WTC11 (cell line): ENCODE data around the gene TMEM198. TPM values are rescaled to one million over a fixed set of nuclear protein-coding genes. Genes with fewer than 3 reads are reported as not detected.

ENCODE experiments used
- ATAC-seq: fragments of 200-7000 bp; cut with Tn5 transposase; 2 replicates; pipeline ENCODE4 v1.10.0; 2021; ENCODE audit warnings: mild to moderate bottlenecking, moderate library complexity
- CTCF ChIA-PET: fragments of 300-600 bp; sonication (Branson Sonifier 250); formaldehyde crosslinking; loops from one replicate; lab custom pipeline; 2021; ENCODE audit warnings: antibody characterized with exemption; lab: Charles Lee
- POLR2A ChIA-PET: fragments of 350-600 bp; sonication (Branson Sonifier 250); formaldehyde crosslinking; loops from one replicate; lab custom pipeline; 2021; ENCODE audit warnings: antibody characterized with exemption; lab: Charles Lee
- DNase-seq: peaks from one replicate; pipeline ENCODE4 v3.0.0; 2021; ENCODE audit warnings: low spot score
- H3K27ac Mint-ChIP-seq: 2 replicates; pipeline ENCODE4 v1.8.0; 2021; ENCODE audit warnings: mixed read lengths
- H3K27me3 Mint-ChIP-seq: 2 replicates; pipeline ENCODE4 v1.8.0; 2021; ENCODE audit warnings: low read depth, mild to moderate bottlenecking, moderate library complexity, mixed read lengths
- H3K36me3 Mint-ChIP-seq: 2 replicates; pipeline ENCODE4 v1.8.0; 2021; ENCODE audit warnings: mixed read lengths
- H3K4me1 Mint-ChIP-seq: 2 replicates; pipeline ENCODE4 v1.8.0; 2022; ENCODE audit warnings: mixed read lengths
- H3K4me3 Mint-ChIP-seq: 2 replicates; pipeline ENCODE4 v1.8.0; 2021; ENCODE audit warnings: mild to moderate bottlenecking, moderate library complexity, mixed read lengths
- H3K9me3 Mint-ChIP-seq: 2 replicates; pipeline ENCODE4 v1.8.0; 2021; ENCODE audit warnings: mixed read lengths
- ATF1 ChIP-seq: sonication (generic); formaldehyde crosslinking; IDR thresholded peaks from 2 replicates; pipeline ENCODE4 v1.8.1; 2023; ENCODE audit warnings: mild to moderate bottlenecking, moderate library complexity, missing genetic modification reagents
- EMX1 ChIP-seq: fragments of 250-450 bp; sonication (Bioruptor Pico); IDR thresholded peaks from 2 replicates; pipeline ENCODE4 v1.8.0; 2021; ENCODE audit warnings: mild to moderate bottlenecking
- GABPB1 ChIP-seq: sonication (generic); formaldehyde crosslinking; IDR thresholded peaks from 2 replicates; pipeline ENCODE4 v1.8.1; 2023; ENCODE audit warnings: mild to moderate bottlenecking, missing genetic modification reagents
- GRHL2 ChIP-seq: fragments of 250-450 bp; sonication (Bioruptor Pico); IDR thresholded peaks from 2 replicates; pipeline ENCODE4 v1.8.0; 2022; ENCODE audit warnings: mild to moderate bottlenecking, moderate library complexity; ENCODE audit not compliant: insufficient replicate concordance, severe bottlenecking
- MYBL2 ChIP-seq: sonication (generic); formaldehyde crosslinking; IDR thresholded peaks from 2 replicates; pipeline ENCODE4 v1.8.1; 2023; ENCODE audit warnings: mild to moderate bottlenecking, moderate library complexity, missing genetic modification reagents
- NFATC4 ChIP-seq: fragments of 250-450 bp; sonication (Bioruptor Pico); IDR thresholded peaks from 2 replicates; pipeline ENCODE4 v1.9.0; 2021; ENCODE audit warnings: mild to moderate bottlenecking
- TEAD1 ChIP-seq: sonication (generic); formaldehyde crosslinking; IDR thresholded peaks from 2 replicates; pipeline ENCODE4 v1.8.0; 2022; ENCODE audit warnings: mild to moderate bottlenecking, missing genetic modification reagents
- TP53 ChIP-seq: sonication (generic); formaldehyde crosslinking; IDR thresholded peaks from 2 replicates; pipeline ENCODE4 v1.8.1; 2023; ENCODE audit warnings: mild to moderate bottlenecking, missing genetic modification reagents
- ZNF416 ChIP-seq: fragments of 250-450 bp; sonication (Bioruptor Pico); IDR thresholded peaks from 2 replicates; pipeline ENCODE4 v1.9.0; 2021; ENCODE audit warnings: mild to moderate bottlenecking, inconsistent platforms
- total RNA-seq: library from RNA; stranded (reverse); gene quantifications from 3 replicates; pipeline ENCODE4 v1.2.3, GENCODE V29; 2021
- TF ChIP-seq, protein P1 (sequence below): sonication (generic); formaldehyde crosslinking; IDR thresholded peaks from 2 replicates; pipeline ENCODE4 v1.8.0; 2022; ENCODE audit warnings: missing genetic modification reagents
- TF ChIP-seq, protein P2 (sequence below): sonication (generic); formaldehyde crosslinking; IDR thresholded peaks from 2 replicates; pipeline ENCODE4 v1.8.1; 2023; ENCODE audit warnings: mild to moderate bottlenecking, moderate library complexity, missing genetic modification reagents
- TF ChIP-seq, protein P3 (sequence below): sonication (generic); formaldehyde crosslinking; IDR thresholded peaks from 2 replicates; pipeline ENCODE4 v1.8.1; 2022; ENCODE audit warnings: mild to moderate bottlenecking, moderate library complexity, missing genetic modification reagents
- TF ChIP-seq, protein P4 (sequence below): sonication (generic); formaldehyde crosslinking; IDR thresholded peaks from 2 replicates; pipeline ENCODE4 v1.8.0; 2023; ENCODE audit warnings: missing genetic modification reagents, mild to moderate bottlenecking, borderline replicate concordance
- TF ChIP-seq, protein P5 (sequence below): sonication (generic); formaldehyde crosslinking; IDR thresholded peaks from 2 replicates; pipeline ENCODE4 v1.8.1; 2023; ENCODE audit warnings: mild to moderate bottlenecking, missing genetic modification reagents, moderate library complexity

TMEM198 gene
- total RNA-seq, 1 experiment from 2014 or later = 7.1 TPM

DNA sequence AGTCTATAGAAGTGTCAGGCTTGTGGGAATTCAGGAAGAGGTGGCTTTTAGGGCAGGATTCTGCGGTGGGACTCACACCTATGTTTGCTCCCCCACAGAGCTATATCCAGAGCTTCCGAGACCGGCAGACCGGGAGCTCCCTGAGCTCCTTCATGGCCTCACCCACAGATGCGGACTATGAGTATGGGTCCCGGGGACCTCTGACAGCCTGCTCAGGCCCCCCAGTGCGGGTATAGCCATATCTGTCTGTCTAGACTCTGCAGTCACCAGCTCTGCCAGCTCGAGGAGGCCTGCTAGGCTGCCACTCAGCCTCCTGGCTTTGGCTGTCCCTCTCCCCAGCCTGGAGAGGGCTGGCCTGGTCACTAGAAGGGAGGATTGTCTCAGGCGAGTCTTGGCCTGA, 5.8 kb downstream of the TMEM198 start:
- Mint-ChIP-seq H3K9me3 (no peaks in the 10 kb centered on the region), H3K27me3 (peaks cover 53% of the 10 kb centered on the region), H3K36me3 (peaks cover 11% of the 10 kb centered on the region), H3K27ac (no peak overlapping the region), H3K4me3 (no peak overlapping the region), H3K4me1 (peaks cover 14% of the 10 kb centered on the region)
- DNase-seq (no peak), ATAC-seq (no peak)
- ChIA-PET POLR2A (no interaction called here), CTCF (interaction anchor here (0.5 to 2.8 kb wide), 3 partner anchors 10 to 64 kb away, joined by 3 to 21 read pairs (median 4); no protein-coding TSS in a partner anchor)
- TF ChIP-seq ATF1 (CRISPR knock-in tag) = no peak
- TF ChIP-seq, protein P1, sequence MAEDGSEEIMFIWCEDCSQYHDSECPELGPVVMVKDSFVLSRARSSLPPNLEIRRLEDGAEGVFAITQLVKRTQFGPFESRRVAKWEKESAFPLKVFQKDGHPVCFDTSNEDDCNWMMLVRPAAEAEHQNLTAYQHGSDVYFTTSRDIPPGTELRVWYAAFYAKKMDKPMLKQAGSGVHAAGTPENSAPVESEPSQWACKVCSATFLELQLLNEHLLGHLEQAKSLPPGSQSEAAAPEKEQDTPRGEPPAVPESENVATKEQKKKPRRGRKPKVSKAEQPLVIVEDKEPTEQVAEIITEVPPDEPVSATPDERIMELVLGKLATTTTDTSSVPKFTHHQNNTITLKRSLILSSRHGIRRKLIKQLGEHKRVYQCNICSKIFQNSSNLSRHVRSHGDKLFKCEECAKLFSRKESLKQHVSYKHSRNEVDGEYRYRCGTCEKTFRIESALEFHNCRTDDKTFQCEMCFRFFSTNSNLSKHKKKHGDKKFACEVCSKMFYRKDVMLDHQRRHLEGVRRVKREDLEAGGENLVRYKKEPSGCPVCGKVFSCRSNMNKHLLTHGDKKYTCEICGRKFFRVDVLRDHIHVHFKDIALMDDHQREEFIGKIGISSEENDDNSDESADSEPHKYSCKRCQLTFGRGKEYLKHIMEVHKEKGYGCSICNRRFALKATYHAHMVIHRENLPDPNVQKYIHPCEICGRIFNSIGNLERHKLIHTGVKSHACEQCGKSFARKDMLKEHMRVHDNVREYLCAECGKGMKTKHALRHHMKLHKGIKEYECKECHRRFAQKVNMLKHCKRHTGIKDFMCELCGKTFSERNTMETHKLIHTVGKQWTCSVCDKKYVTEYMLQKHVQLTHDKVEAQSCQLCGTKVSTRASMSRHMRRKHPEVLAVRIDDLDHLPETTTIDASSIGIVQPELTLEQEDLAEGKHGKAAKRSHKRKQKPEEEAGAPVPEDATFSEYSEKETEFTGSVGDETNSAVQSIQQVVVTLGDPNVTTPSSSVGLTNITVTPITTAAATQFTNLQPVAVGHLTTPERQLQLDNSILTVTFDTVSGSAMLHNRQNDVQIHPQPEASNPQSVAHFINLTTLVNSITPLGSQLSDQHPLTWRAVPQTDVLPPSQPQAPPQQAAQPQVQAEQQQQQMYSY = no peak
- TF ChIP-seq EMX1 (CRISPR knock-in tag) = no peak
- no peak for TF ChIP-seq NFATC4 (CRISPR knock-in tag)
- TF ChIP-seq, protein P2, sequence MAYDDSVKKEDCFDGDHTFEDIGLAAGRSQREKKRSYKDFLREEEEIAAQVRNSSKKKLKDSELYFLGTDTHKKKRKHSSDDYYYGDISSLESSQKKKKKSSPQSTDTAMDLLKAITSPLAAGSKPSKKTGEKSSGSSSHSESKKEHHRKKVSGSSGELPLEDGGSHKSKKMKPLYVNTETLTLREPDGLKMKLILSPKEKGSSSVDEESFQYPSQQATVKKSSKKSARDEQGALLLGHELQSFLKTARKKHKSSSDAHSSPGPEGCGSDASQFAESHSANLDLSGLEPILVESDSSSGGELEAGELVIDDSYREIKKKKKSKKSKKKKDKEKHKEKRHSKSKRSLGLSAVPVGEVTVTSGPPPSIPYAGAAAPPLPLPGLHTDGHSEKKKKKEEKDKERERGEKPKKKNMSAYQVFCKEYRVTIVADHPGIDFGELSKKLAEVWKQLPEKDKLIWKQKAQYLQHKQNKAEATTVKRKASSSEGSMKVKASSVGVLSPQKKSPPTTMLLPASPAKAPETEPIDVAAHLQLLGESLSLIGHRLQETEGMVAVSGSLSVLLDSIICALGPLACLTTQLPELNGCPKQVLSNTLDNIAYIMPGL = no peak
- TF ChIP-seq GRHL2 (CRISPR knock-in tag) = no peak
- TF ChIP-seq, protein P3, sequence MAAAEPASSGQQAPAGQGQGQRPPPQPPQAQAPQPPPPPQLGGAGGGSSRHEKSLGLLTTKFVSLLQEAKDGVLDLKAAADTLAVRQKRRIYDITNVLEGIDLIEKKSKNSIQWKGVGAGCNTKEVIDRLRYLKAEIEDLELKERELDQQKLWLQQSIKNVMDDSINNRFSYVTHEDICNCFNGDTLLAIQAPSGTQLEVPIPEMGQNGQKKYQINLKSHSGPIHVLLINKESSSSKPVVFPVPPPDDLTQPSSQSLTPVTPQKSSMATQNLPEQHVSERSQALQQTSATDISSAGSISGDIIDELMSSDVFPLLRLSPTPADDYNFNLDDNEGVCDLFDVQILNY (CRISPR knock-in tag) = no peak
- TF ChIP-seq MYBL2 (CRISPR knock-in tag) = no peak
- TF ChIP-seq GABPB1 = no peak

DNA sequence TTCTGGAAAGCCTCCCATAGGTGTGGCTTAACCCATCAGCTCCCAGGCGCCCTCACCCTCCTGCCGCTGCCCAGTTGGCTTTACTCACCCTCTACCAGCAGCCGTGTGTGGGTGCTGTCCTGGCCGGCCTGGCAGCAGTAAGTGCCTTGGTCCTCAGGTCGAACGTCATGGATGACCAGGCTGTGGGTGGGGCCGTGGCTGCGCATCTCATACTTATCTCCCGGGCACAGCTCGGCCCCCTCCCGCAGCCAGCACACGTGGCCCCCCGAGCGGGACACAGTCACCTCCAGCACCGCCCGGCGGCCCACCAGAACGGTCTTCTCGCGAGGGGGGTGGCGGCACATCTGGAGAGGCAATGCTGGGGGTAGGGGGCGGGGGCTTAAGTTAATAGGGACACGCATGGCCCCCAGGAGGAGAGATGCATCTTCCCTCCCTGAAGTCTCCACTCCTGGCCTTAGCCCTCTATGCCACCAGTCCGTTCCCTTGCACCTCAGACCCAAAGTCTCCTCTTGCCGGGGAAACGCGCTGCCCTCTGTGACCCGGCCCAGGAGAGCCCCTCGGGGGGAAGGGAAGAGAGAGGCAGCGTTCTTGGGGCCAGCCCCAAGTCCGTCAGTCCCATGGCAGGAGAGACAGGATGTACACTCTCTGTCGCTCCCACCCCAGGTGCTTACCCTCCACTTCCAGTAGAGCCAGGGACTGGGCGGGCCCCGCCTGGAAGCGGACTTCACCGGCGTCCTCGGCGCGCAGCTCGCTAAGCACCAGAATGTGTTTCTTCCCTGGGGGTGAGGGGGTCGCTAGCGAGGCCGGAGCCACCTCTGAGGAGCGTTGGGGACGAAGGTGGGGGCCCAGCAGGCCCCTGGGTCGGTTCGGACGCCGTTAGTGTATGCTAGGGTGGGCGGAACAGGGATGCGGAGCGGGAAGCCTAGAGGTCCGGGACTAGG, 7.9 kb downstream of the TMEM198 start:
- Mint-ChIP-seq H3K4me3 (peak overlapping the region; percentile 93), H3K27ac (peak overlapping the region; percentile 90), H3K9me3 (no peaks in the 10 kb centered on the region), H3K4me1 (peaks cover 10% of the 10 kb centered on the region), H3K27me3 (peaks cover 43% of the 10 kb centered on the region), H3K36me3 (peaks cover 16% of the 10 kb centered on the region)
- DNase-seq (no peak), ATAC-seq (peak; percentile 57)
- TF ChIP-seq, protein P4, sequence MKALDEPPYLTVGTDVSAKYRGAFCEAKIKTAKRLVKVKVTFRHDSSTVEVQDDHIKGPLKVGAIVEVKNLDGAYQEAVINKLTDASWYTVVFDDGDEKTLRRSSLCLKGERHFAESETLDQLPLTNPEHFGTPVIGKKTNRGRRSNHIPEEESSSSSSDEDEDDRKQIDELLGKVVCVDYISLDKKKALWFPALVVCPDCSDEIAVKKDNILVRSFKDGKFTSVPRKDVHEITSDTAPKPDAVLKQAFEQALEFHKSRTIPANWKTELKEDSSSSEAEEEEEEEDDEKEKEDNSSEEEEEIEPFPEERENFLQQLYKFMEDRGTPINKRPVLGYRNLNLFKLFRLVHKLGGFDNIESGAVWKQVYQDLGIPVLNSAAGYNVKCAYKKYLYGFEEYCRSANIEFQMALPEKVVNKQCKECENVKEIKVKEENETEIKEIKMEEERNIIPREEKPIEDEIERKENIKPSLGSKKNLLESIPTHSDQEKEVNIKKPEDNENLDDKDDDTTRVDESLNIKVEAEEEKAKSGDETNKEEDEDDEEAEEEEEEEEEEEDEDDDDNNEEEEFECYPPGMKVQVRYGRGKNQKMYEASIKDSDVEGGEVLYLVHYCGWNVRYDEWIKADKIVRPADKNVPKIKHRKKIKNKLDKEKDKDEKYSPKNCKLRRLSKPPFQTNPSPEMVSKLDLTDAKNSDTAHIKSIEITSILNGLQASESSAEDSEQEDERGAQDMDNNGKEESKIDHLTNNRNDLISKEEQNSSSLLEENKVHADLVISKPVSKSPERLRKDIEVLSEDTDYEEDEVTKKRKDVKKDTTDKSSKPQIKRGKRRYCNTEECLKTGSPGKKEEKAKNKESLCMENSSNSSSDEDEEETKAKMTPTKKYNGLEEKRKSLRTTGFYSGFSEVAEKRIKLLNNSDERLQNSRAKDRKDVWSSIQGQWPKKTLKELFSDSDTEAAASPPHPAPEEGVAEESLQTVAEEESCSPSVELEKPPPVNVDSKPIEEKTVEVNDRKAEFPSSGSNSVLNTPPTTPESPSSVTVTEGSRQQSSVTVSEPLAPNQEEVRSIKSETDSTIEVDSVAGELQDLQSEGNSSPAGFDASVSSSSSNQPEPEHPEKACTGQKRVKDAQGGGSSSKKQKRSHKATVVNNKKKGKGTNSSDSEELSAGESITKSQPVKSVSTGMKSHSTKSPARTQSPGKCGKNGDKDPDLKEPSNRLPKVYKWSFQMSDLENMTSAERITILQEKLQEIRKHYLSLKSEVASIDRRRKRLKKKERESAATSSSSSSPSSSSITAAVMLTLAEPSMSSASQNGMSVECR = peak; percentile 70; the same call in 1 of the 2 replicates
- TF ChIP-seq, protein P5, sequence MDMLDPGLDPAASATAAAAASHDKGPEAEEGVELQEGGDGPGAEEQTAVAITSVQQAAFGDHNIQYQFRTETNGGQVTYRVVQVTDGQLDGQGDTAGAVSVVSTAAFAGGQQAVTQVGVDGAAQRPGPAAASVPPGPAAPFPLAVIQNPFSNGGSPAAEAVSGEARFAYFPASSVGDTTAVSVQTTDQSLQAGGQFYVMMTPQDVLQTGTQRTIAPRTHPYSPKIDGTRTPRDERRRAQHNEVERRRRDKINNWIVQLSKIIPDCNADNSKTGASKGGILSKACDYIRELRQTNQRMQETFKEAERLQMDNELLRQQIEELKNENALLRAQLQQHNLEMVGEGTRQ (CRISPR knock-in tag) = peak; percentile 51
- TF ChIP-seq ZNF416 (CRISPR knock-in tag) = 0 out of 2 replicates have a peak, but pooled peaks have one; percentile 57
- TF ChIP-seq TP53 (CRISPR knock-in tag) = peak; percentile 73; the same call in 1 of the 2 replicates
- no peak for TF ChIP-seq TEAD1
- CTCF ChIA-PET = interaction anchor here (0.6 to 3.9 kb wide), 13 partner anchors 8 to 257 kb away, joined by 3 to 35 read pairs (median 4); partner anchors contain the start of genes CHPF, GMPPA and TMEM198
- POLR2A ChIA-PET = interaction anchor here (0.5 to 2.8 kb wide), 5 partner anchors 8 to 46 kb away, joined by 3 to 17 read pairs (median 14); partner anchors contain the start of genes CHPF, INHA, OBSL1 and STK11IP
